Posterior vena cava (tissue), 2 donors: ENCODE measurements around the gene ACOX2. TPM values are rescaled to one million over a fixed set of nuclear protein-coding genes. Genes with fewer than 3 reads are reported as not detected.

Experiments used
- DNase-seq: peaks from one replicate; pipeline ENCODE4 v3.0.0-alpha.2; 2020; ENCODE audit warnings: low spot score
- intact Hi-C, 2 donors: fragments of 100-400 bp; cut with DNase I; formaldehyde crosslinking; loops; one replicate each; pipeline versions ENCODE4 v1.14.1 to v1.14.2; 2022 to 2023
- long read RNA-seq, 2 donors: library from polyadenylated mRNA; unstranded; transcript quantifications; one replicate each; pipeline ENCODE4 v2.0.0, GENCODE V29; 2020 to 2021
- total RNA-seq, 2 donors: library from RNA; stranded (reverse); fragmentation: NEBNext Ultra II Directional; extraction: Animal tissue kit (Norgen Biotek cat#: 25700); gene quantifications; one replicate each; pipeline ENCODE4 v1.2.1, GENCODE V29; 2021
- donor health status: DM: yes; HTN: yes; CAD: no.
- donor health status: DM: yes; HTN: yes; CAD: no.

ACOX2 gene
- 10 to 100 TPM; 11.9 to 20.6 TPM for total RNA-seq
- long read RNA-seq, donor 1, transcript ACOX2-201 (15 exons, 2,426 nt) = major isoform, 6 of 12 reads
- long read RNA-seq, donor 1, partial matches to known transcripts = 1 of 12 reads
- long read RNA-seq, donor 1, other reads (novel, unspliced or antisense) = 1 of 12 reads
- long read RNA-seq, donor 2, transcript ACOX2-201 (15 exons, 2,426 nt) = major isoform, 9 of 20 reads
- long read RNA-seq, donor 2, partial matches to known transcripts = 3 of 20 reads
- long read RNA-seq, donor 2, other reads (novel, unspliced or antisense) = 5 of 20 reads

DNA sequence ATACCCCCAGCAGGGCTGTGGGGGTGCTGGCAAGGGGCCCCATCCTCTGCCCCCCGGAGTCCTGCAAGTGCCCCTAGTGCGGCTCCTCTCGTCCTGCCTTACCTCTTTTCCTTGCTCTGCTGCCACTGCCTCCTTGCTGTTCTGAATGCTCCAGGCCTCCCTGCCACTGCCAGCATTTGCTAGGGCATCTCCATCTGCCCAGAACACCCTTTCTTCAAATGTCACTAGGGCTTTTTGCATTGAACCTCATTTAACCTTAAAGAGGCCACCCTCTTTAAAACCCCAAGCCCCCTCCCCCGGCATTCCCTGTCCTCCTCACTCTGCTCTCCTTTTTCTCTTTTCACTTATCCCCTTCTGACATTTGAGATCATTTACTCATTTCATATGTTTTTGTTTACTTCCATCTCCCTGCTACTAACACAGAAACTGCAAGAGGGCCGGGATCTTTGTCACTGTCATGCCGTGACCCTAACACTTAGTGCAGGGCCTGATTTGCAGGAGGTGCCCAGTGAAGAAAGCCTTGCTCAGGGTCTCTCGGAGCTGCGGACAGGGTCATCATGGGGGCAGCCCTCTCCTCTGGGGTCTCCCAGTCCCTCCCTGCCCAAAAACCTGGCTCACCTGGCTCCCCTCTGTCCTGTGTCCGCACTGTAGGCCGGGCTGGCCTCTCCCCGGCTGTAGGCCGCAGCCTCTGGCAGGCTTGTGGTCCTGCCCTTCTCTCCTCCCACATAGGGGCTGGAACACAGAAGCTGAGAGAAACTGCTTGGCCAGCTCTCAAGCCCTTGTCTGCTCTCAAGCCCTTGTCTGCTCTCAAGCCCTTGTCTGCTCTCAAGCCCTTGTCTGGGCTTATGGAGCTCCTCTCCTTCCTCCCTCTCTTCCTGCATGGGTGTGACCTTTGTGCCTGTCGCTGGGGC, at the start of gene ACOX2:
TSS of gene ACOX2 (minus strand) at position 690 of the 911 bp plus-strand sequence. CDS start 2,084 bp downstream, outside the sequence.
- intact Hi-C loops = loop anchor here (10.0 kb wide), 1 partner anchor 202 kb away; the partner anchor contains the start of gene PXK (in 2 of the 2)
- DNase-seq = peak; percentile 86

GRCh38 chr3:58585994-58586393, 49.0 kb upstream of the ACOX2 start:
- intact Hi-C loops = no loop called here
- DNase-seq = peak; percentile 63

DNA sequence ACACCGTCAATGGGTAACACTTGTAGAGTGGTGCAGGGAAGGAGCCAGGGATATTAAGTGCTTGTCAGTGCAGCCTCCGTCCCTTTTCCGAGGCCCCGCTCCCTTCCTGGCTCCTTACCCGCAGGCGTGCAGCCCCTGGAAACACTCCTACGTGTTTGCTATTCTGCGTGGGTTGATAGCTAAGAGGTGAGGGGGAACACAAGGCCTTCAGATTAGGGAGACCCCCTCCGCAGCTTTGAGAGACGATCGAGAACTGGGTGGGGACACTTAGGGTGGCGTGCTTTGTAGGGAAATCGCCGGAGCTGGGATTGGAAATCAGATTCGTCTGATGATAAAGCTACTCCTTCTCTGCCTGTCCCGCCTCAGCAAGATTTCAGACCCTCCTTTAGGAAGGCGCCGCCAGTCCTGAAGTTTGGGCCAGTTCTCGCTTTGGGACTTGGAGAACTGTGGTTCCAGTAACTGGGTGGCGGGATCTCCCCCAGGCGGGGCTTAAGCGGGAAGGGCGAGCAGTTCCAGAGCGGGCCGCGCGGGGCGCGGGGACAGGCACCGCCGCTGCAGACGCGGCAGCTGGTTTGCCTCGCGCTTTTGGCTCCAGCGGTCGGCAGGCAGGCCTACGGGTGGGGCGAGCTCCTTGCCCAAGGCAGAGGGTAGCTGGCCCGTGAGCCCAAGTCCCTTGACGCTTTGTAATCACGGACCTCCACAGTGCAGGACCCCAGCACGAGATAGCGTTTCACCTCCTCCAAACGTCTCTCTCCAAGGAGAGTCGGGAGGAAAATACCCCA, 48.2 kb upstream of the ACOX2 start:
- intact Hi-C loops = no loop called here
- DNase-seq = peak; percentile 96

DNA sequence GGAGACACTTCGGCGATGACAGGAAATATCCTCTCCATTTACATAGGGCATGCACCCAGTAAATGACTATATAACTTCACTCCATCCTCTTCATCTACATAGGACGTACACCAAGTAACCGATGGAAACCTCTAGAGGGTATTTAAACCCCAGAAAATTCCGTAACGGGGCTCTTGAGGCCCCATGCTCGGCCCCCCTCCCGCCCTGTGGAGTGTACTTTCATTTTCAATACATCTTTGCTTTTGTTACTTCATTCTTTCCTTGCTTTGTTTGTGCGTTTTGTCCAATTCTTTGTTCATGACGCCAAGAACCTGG, 47.7 kb upstream of the ACOX2 start:
- DNase-seq = no peak
- intact Hi-C loops = no loop called here

GRCh38 chr3:58581328-58582091, 44.5 kb upstream of the ACOX2 start:
- intact Hi-C loops = no loop called here
- DNase-seq = peak; percentile 11

DNA sequence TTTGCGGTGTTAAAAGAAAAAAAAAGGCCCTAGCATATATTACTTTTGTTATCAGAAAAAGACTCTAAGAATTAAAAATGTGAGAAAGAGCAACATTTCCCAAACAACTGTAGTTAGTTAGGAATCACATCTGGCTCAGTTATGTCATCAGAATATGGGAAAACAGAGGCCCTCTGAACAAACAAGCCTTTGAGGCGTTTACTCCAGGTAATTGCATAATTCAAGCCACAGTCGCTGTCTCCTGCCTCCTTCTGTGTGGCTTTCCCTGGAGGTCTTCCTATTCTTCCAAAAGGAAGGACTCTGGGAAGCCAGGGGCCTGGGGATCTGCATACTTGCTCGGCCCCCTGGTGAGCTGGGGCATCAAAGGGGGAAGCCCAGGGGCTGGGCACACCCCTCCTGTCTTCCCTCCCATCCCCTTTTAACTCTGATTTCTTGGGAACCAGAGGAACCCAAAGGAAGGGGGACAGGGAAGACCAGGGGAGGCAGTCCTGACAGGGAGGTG, 43.9 kb upstream of the ACOX2 start:
- peak; percentile 31 for DNase-seq
- intact Hi-C loops = loop anchor here in 1 of 2 donors (1.0 kb wide), 1 partner anchor 51 kb away; no protein-coding TSS in a partner anchor

- DNase-seq = no peak
- intact Hi-C loops = no loop called here
These were observed 41.9 kb upstream of the ACOX2 start for GRCh38 chr3:58578873-58579272.

DNA sequence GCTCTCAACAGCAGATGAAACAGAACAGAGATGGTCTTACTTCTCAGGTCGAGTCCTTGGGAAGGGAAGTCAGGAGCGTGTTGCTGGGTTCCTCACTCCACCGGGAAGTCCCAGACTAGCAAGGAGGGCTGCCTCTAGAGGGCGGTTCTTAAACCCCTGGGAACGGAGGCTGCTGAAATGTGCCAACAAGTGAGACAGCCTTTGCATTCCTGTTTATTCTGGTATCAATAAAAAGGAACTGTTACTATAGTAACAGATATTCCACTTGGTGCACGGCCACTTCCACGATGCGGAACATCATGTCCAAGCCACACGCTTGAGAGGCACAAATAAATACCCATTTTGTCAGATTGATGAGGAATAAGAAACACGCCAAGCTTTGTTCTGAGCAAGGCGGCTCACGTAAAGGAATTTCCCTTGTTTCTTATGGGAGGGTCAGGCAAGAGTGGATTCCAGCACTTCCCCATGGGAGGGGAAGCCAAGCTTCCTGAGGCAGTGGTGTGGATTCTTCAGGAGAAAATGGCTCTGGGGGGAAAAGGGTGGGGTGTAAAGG, 40.4 kb upstream of the ACOX2 start, which contains the start of gene FAM107A:
TSS of gene FAM107A (minus strand) at position 123 of the 553 bp plus-strand sequence. CDS start 7,531 bp downstream, outside the sequence.
- intact Hi-C loops = no loop called here
- DNase-seq = peak; percentile 82

- intact Hi-C loops = no loop called here
- DNase-seq = no peak
These were observed 39.7 kb upstream of the ACOX2 start for GRCh38 chr3:58576716-58577115.

DNA sequence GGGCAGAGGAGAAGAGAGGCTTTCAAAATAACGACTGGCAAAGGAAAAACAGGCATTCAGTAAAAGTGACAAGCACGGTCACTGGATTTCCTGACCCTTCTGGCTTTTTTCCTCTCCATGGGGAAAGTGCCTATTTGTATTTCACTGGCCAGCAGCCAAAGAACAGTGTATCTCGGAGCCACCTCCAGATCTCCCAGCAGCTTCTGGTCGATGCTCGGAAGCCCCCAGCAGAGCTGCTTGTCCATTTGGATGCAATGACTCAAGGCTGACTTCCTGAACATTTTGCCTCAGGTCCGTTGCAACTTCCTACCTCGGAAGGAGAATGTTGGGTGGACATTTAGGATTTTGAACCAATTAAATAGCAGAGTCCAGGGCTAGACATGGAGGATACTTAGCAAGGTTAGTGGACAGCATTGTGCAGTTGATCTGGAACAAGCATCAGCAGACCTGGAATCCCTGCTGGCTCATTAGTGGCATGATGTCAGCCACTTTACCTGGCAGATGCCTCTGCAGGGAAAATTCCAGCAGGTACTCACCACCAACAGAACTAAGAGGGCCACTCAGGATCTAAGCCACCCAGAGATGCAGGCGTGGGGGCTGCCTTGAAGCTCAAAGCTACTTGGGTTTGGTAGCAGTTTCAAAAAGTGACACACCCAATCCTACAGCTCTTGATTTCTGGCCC, 39.1 kb upstream of the ACOX2 start:
- peak; percentile 66 for DNase-seq
- intact Hi-C loops = no loop called here

- intact Hi-C loops = no loop called here
- peak; percentile 69 for DNase-seq
These were observed 37.7 kb upstream of the ACOX2 start for GRCh38 chr3:58574682-58575081.

DNA sequence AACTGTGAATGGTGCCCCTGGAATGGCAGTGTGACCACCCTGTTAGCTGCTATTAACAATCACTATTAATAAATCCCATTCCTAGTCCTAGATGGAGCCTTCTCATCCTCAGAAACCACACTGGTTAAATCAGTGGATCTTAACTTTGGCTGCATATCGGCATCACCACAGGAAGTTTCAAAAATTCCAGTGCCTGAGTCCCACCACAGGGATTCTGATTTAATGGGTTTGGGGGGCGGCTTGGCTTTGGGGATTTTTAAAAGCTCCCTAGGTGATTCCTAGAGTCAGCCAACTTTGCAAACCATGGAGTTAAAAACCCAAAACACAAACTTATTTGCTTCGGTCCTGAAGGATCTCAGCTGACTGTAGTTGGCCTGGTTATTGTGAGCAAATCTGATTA, 37.1 kb upstream of the ACOX2 start:
- intact Hi-C loops = no loop called here

GRCh38 chr3:58573640-58574039, 36.6 kb upstream of the ACOX2 start:
- intact Hi-C loops = no loop called here

More for the DNA sequence above, 37.1 kb upstream of the ACOX2 start:
- peak; percentile 14 for DNase-seq

GRCh38 chr3:58572634-58573230, 35.7 kb upstream of the ACOX2 start:
- peak; percentile 72 for DNase-seq
- intact Hi-C loops = no loop called here

More at GRCh38 chr3:58573640-58574039, 36.6 kb upstream of the ACOX2 start:
- no peak for DNase-seq

GRCh38 chr3:58572013-58572633, 35.1 kb upstream of the ACOX2 start:
- peak; percentile 41 for DNase-seq
- intact Hi-C loops = no loop called here

DNA sequence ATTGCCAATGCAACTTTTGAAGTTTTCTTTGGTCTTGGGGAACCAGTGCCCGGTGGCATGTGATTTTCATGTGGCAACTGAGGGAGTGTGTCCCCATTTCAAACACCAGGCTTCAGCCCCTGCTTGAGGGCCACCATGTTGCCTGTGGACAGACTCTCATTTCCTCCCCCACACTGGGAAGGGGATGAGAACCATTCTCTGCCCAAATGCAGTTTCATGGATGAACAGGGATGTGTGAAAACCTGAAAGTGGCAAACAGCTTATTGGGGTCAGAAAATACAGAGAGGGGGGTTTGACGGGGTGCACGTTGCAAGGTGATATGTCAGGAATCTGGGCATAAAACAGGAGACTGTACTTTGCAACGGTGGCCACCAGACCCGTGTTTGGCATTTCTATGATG, 33.9 kb upstream of the ACOX2 start:
- intact Hi-C loops = no loop called here
- DNase-seq = peak; percentile 11
